Measurements from ENCODE around the gene NSD2.

- TF ChIP-seq EZH2 (IDR thresholded peaks at IDR 0.05; ENCODE audit: borderline replicate concordance, insufficient read depth, low read length, poor library complexity, severe bottlenecking) (no peak), CTCF (IDR thresholded peaks at IDR 0.05; ENCODE audit: poor library complexity, severe bottlenecking) (no peak), RAD21 (conservative IDR thresholded peaks at IDR 0.05) (no peak), POLR2AphosphoS5 (IDR thresholded peaks at IDR 0.05) (no peak), TAF1 (IDR thresholded peaks at IDR 0.05; ENCODE audit: low read depth) (no peak), REST (IDR thresholded peaks at IDR 0.05; ENCODE audit: borderline replicate concordance) (no peak)
Observed at GRCh38 chr4:1842993-1843448, 28.2 kb upstream of the NSD2 start.
